Pancreas (tissue), 10 donors: ENCODE results near the gene SLC5A11. TPM values are rescaled to one million over a fixed set of nuclear protein-coding genes. Genes with fewer than 3 reads are reported as not detected.
"Not testable (repeated sequence)": the region's sequence is repeated elsewhere in the genome, so short reads cannot be mapped to it uniquely, and the experiment has no call there.

Experiments used
- ATAC-seq, 4 donors: fragments of 200-7000 bp; cut with Tn5 transposase; one replicate each; pipeline versions ENCODE4 v1.8.0 to v1.9.1; 2020; ENCODE audit warnings: mild to moderate bottlenecking in 4 of 4, moderate library complexity in 4 of 4
- DNase-seq, 6 donors: peaks; one replicate each; pipeline ENCODE4 v3.0.0-alpha.2; 2020
- FAIRE-seq: peaks from 2 replicates; lab custom pipeline; 2012; peaks lifted over from hg19 to GRCh38; lab: Jason Lieb, UNC
- H3K27ac ChIP-seq, 4 donors: fragments of 200-600 bp; sonication (generic); 1 replicate in 3 of 4; 2 replicates in 1 of 4; pipeline versions ENCODE4 v1.5.0 to v1.8.0; 2020
- H3K27me3 ChIP-seq, 4 donors: fragments of 200-600 bp; one replicate each; pipeline ENCODE4 v1.8.0; 2021
- H3K36me3 ChIP-seq, 3 donors: fragments of 200-600 bp; sonication (generic) in 1 of 3; one replicate each; pipeline versions ENCODE4 v1.5.0 to v1.8.0; 2020 to 2021
- H3K4me1 ChIP-seq, 3 donors: fragments of 200-600 bp; one replicate each; pipeline ENCODE4 v1.8.0; 2021
- H3K4me3 ChIP-seq, 4 donors: fragments of 200-600 bp; sonication (generic) in 2 of 4; one replicate each; pipeline versions ENCODE4 v1.5.0 to v1.8.0; 2020 to 2021
- H3K9me3 ChIP-seq, 4 donors: fragments of 200-600 bp; one replicate each; pipeline ENCODE4 v1.8.0; 2021
- CTCF ChIP-seq, 4 donors: fragments of 200-600 bp; sonication (generic) in 3 of 4; IDR thresholded peaks; one replicate each; pipeline versions ENCODE4 v1.5.0 to v1.8.0; 2021; ENCODE audit warnings: antibody characterized with exemption in 4 of 4
- WGBS, 2 donors: extraction: QIAGEN DNeasy Blood & Tissue Kit; methylation state at CpG; one replicate each; pipeline ENCODE4 v1.1.7; 2013; 5-methylcytosine and 5-hydroxymethylcytosine counted together
- intact Hi-C, 3 donors: fragments of 100-400 bp; cut with DNase I; formaldehyde crosslinking; loops; one replicate each; pipeline versions ENCODE4 v1.11.1 to v1.14.2; 2022
- polyA plus RNA-seq, 2 donors: library from polyadenylated mRNA; stranded (reverse); fragments of 200-250 nt; gene quantifications; one replicate each; pipeline ENCODE4 v1.2.3, GENCODE V29; 2013
- total RNA-seq, 6 donors: library from RNA; stranded (reverse); fragmentation: NEBNext Ultra II Directional in 4 of 6; extraction: Animal tissue kit (Norgen Biotek cat#: 25700) in 4 of 6; gene quantifications; one replicate each; pipeline versions ENCODE4 v1.2.1 to v1.2.4, GENCODE V29; 2021 to 2023
- donor health status: healthy with polysubstance abuse.
- donor health status: DM: no; HTN: no; CAD: no; lungs with moderate emphysema.
- donor health status: DM: no; HTN: no; CAD: no.
- donor health status: control.
- donor health status: control.
- donor health status: Bipolar disorder and iron deficiency.
- donor health status: DM: yes; HTN: yes; CAD: no.
- donor health status: DM: no; HTN: no; CAD: no.
- donor health status: DM: no; HTN: no; CAD: no.
- donor health status: DM: yes; HTN: yes; CAD: no.

The SLC5A11 gene
- total and polyA plus RNA-seq, 8 donors: 0.08 to 1.0 (median 0.25) TPM; not detected in 2

- Histone ChIP-seq H3K36me3 (no peaks in the 10 kb centered on the region), H3K27ac (no peak overlapping the region), H3K4me1 (no peaks in the 10 kb centered on the region), H3K4me3 (no peak overlapping the region), H3K27me3 (no peaks in the 10 kb centered on the region), H3K9me3 (no peaks in the 10 kb centered on the region)
- FAIRE-seq (no peak), ATAC-seq (no peak), DNase-seq (no peak)
- WGBS, 2 donors: 62 to 68% methylated on average over 12 of the region's 12 CpGs
- TF ChIP-seq CTCF (IDR thresholded peaks at IDR 0.05): no peak
- intact Hi-C loops: no loop called here
These were observed 38.0 kb downstream of the SLC5A11 start for GRCh38 chr16:24883714-24884151.

- Histone ChIP-seq H3K4me3 (no peak overlapping the region), H3K4me1 (no peaks in the 10 kb centered on the region), H3K9me3 (no peaks in the 10 kb centered on the region), H3K27me3 (no peaks in the 10 kb centered on the region), H3K36me3 (no peaks in the 10 kb centered on the region), H3K27ac (no peak overlapping the region)
- FAIRE-seq (no peak), ATAC-seq (no peak), DNase-seq (no peak)
- TF ChIP-seq CTCF (IDR thresholded peaks at IDR 0.05): no peak
- WGBS, 2 donors: 96 to 98% methylated on average over 2 of the region's 2 CpGs
- intact Hi-C loops: no loop called here
These were observed 41.7 kb downstream of the SLC5A11 start for GRCh38 chr16:24887472-24887871.

- ATAC-seq (no peak), FAIRE-seq (no peak), DNase-seq (peak in 1 of 6 donors; percentile 23)
- Histone ChIP-seq H3K27ac (no peak overlapping the region), H3K36me3 (no peaks in the 10 kb centered on the region), H3K9me3 (no peaks in the 10 kb centered on the region), H3K4me3 (no peak overlapping the region), H3K27me3 (no peaks in the 10 kb centered on the region), H3K4me1 (no peaks in the 10 kb centered on the region)
- WGBS, 2 donors: 78 to 85% methylated on average over 13 of the region's 13 CpGs
- intact Hi-C loops: no loop called here
- no peak for TF ChIP-seq CTCF (IDR thresholded peaks at IDR 0.05)
These were observed 45.0 kb downstream of the SLC5A11 start for GRCh38 chr16:24890746-24891145.

GRCh38 chr16:24896439-24896838, 50.7 kb downstream of the SLC5A11 start:
- 86 to 100% methylated on average over 1 of the region's 1 CpG for WGBS, 2 donors

GRCh38 chr16:24897522-24897921, 51.8 kb downstream of the SLC5A11 start:
- WGBS, 2 donors: 47 to 55% methylated on average over 2 of the region's 2 CpGs
- ATAC-seq, FAIRE-seq, H3K4me1 ChIP-seq, H3K27me3 ChIP-seq, H3K9me3 ChIP-seq, H3K27ac ChIP-seq, H3K4me3 ChIP-seq, intact Hi-C loops, DNase-seq, H3K36me3 ChIP-seq: not testable (repeated sequence)

More at GRCh38 chr16:24896439-24896838, 50.7 kb downstream of the SLC5A11 start:
- H3K4me3 ChIP-seq: no peak overlapping the region
- H3K9me3 ChIP-seq: no peaks in the 10 kb centered on the region
- FAIRE-seq (no peak), DNase-seq (no peak), ATAC-seq (no peak)
- TF ChIP-seq CTCF (IDR thresholded peaks at IDR 0.05): no peak
- intact Hi-C loops: no loop called here
- H3K27me3 ChIP-seq: no peaks in the 10 kb centered on the region
- no peaks in the 10 kb centered on the region for H3K36me3 ChIP-seq
- H3K4me1 ChIP-seq: no peaks in the 10 kb centered on the region
- no peak overlapping the region for H3K27ac ChIP-seq
